ENCODE data around the gene NUDT4B. TPM values are rescaled to one million over a fixed set of nuclear protein-coding genes. Genes with fewer than 3 reads are reported as not detected.
"Not testable (repeated sequence)": the region's sequence is repeated elsewhere in the genome, so short reads cannot be mapped to it uniquely, and the experiment has no call there.

The NUDT4B gene
- total and polyA plus RNA-seq, 2 of the 13 experiments (the other 11 are each of a cell fraction or from before 2014, with no cell fraction given) = 3.3 to 24.5 TPM

DNA sequence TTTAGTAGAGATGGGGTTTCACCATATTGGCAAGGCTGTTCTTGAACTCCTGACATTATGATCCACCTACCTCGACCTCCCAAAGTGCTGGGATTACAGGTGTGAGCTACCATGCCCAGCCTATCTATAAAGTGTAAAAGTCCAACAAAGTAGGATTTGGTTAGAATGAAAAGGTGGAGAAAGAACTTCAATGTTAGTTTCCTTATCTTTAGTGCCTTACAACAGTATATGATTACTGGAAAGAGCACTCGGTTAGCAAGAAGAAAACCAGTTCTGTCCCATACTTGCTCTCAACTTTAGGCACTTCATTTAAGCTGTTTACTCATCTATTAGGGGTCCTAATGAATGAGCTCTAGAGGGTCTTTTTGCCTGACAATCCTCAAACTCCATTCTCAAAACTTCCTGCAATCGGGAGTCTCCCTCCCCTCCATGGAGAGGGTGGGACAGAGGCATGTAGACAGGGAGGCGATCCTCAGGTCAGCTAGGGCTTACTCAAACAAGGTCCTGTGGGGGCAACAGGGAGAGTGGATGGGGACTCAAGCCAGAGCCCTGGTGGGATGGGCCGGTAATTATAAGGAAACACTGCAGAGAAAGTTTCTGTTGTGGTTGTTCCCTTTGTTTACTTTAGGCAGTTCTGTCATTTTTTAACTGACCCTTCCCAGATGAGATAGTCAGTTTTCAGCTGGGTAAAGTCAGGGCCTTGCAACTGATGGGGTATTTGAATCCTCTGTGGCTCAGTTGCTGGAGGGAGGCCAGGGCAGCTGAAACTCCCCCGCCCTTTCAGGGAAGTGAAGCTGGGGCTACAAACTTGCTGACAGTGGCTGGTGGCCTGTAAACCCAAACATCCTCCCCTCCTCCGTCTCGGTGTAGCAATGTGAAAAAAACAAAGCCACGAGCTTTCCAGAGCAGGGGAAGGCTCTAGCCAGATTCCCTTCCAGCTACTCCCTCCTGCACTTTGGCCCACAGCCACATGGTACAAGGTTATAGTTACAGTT is 4.6 kb upstream of the NUDT4B start:
- WGBS (ENCODE audit: low lambda C conversion rate) = no CpG with 5 or more reads among the region's 9 CpGs
- H4K20me1 ChIP-seq (ENCODE audit: insufficient read depth, low read length); H3K4me2 ChIP-seq (ENCODE audit: low read depth, low read length); H3K27me3 ChIP-seq (ENCODE audit: control insufficient read depth in 1 of 2, insufficient read depth in 2 of 2, low read length in 2 of 2); intact Hi-C loops (cut with micrococcal nuclease; ENCODE audit: unreplicated experiment); DNase-seq (ENCODE audit: low spot score); CTCF ChIA-PET (ENCODE audit: low intra/inter-chr PET ratio, low total read pairs); H3K79me2 ChIP-seq (ENCODE audit: insufficient read depth, low read length); H3K36me3 ChIP-seq (replicated peaks in 1 of 2; ENCODE audit: control insufficient read depth in 1 of 2, insufficient read depth in 2 of 2, low read length in 2 of 2); H3K9ac ChIP-seq (ENCODE audit: insufficient read depth, low read depth, low read length); FAIRE-seq; H3K4me3 ChIP-seq (replicated peaks in 1 of 3; ENCODE audit: insufficient read depth in 1 of 3, low read depth in 2 of 3, low read length in 3 of 3); BruUV-seq (replicated peaks); POLR2A ChIA-PET; H3K4me1 ChIP-seq (ENCODE audit: insufficient read depth, low read length); H3K9me3 ChIP-seq (ENCODE audit: low read length); H2AFZ ChIP-seq (ENCODE audit: low read length); H3K27ac ChIP-seq (ENCODE audit: extremely low read length, insufficient read depth, low read length); in situ Hi-C loops (cut with HindIII; ENCODE audit: extremely low pct_ligation_motif_present, low pct_unique_long_range_greater_than_20kb): not testable (repeated sequence)
- peak; percentile 67 for ATAC-seq

DNA sequence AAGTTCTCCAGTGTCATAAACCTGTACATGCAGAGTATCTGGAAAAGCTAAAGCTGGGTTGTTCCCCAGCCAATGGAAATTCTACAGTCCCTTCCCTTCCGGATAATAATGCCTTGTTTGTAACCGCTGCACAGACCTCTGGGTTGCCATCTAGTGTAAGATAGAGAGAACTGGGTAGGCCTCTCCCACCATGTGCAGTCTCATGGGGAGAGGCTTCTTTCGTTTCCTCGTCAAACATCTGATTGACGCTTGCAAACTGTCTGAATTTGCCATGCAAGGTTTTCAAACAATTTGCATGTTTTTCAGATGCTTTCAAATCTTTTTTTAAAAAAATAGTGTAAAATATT is 734 bp downstream of the NUDT4B start:
- H3K27me3 ChIP-seq (ENCODE audit: control insufficient read depth in 1 of 2, insufficient read depth in 2 of 2, low read length in 2 of 2); H2AFZ ChIP-seq (ENCODE audit: low read length); BruUV-seq (replicated peaks); H3K4me3 ChIP-seq (replicated peaks in 1 of 3; ENCODE audit: insufficient read depth in 1 of 3, low read depth in 2 of 3, low read length in 3 of 3); DNase-seq (ENCODE audit: low spot score); H4K20me1 ChIP-seq (ENCODE audit: insufficient read depth, low read length); POLR2A ChIA-PET; H3K9me3 ChIP-seq (ENCODE audit: low read length); intact Hi-C loops (cut with micrococcal nuclease; ENCODE audit: unreplicated experiment); H3K9ac ChIP-seq (ENCODE audit: insufficient read depth, low read depth, low read length); H3K36me3 ChIP-seq (replicated peaks in 1 of 2; ENCODE audit: control insufficient read depth in 1 of 2, insufficient read depth in 2 of 2, low read length in 2 of 2); in situ Hi-C loops (cut with HindIII; ENCODE audit: extremely low pct_ligation_motif_present, low pct_unique_long_range_greater_than_20kb); CTCF ChIA-PET (ENCODE audit: low intra/inter-chr PET ratio, low total read pairs); H3K4me1 ChIP-seq (ENCODE audit: insufficient read depth, low read length); H3K27ac ChIP-seq (ENCODE audit: extremely low read length, insufficient read depth, low read length); H3K79me2 ChIP-seq (ENCODE audit: insufficient read depth, low read length); H3K4me2 ChIP-seq (ENCODE audit: low read depth, low read length): not testable (repeated sequence)
- WGBS (ENCODE audit: low lambda C conversion rate) = no CpG with 5 or more reads among the region's 5 CpGs
- peak; percentile 98 for ATAC-seq
- FAIRE-seq = peak; percentile 94

- BruUV-seq (replicated peaks); H3K4me3 ChIP-seq (replicated peaks in 1 of 3; ENCODE audit: insufficient read depth in 1 of 3, low read depth in 2 of 3, low read length in 3 of 3); intact Hi-C loops (cut with micrococcal nuclease; ENCODE audit: unreplicated experiment); DNase-seq (ENCODE audit: low spot score); H3K27ac ChIP-seq (ENCODE audit: extremely low read length, insufficient read depth, low read length); POLR2A ChIA-PET; H3K9me3 ChIP-seq (ENCODE audit: low read length); H3K4me2 ChIP-seq (ENCODE audit: low read depth, low read length); H3K27me3 ChIP-seq (ENCODE audit: control insufficient read depth in 1 of 2, insufficient read depth in 2 of 2, low read length in 2 of 2); ATAC-seq; H4K20me1 ChIP-seq (ENCODE audit: insufficient read depth, low read length); H3K79me2 ChIP-seq (ENCODE audit: insufficient read depth, low read length); FAIRE-seq; CTCF ChIA-PET (ENCODE audit: low intra/inter-chr PET ratio, low total read pairs); in situ Hi-C loops (cut with HindIII; ENCODE audit: extremely low pct_ligation_motif_present, low pct_unique_long_range_greater_than_20kb); H3K4me1 ChIP-seq (ENCODE audit: insufficient read depth, low read length); H2AFZ ChIP-seq (ENCODE audit: low read length); H3K36me3 ChIP-seq (replicated peaks in 1 of 2; ENCODE audit: control insufficient read depth in 1 of 2, insufficient read depth in 2 of 2, low read length in 2 of 2); H3K9ac ChIP-seq (ENCODE audit: insufficient read depth, low read depth, low read length): not testable (repeated sequence)
- WGBS (ENCODE audit: low lambda C conversion rate) = no CpG with 5 or more reads among the region's 2 CpGs
Observed at GRCh38 chr1:148756231-148756630, 7.7 kb downstream of the NUDT4B start.

GRCh38 chr1:148757446-148757845 is 8.9 kb downstream of the NUDT4B start:
- ATAC-seq; in situ Hi-C loops (cut with HindIII; ENCODE audit: extremely low pct_ligation_motif_present, low pct_unique_long_range_greater_than_20kb); H3K4me3 ChIP-seq (replicated peaks in 1 of 3; ENCODE audit: insufficient read depth in 1 of 3, low read depth in 2 of 3, low read length in 3 of 3); H4K20me1 ChIP-seq (ENCODE audit: insufficient read depth, low read length); H3K4me2 ChIP-seq (ENCODE audit: low read depth, low read length); DNase-seq (ENCODE audit: low spot score); BruUV-seq (replicated peaks); intact Hi-C loops (cut with micrococcal nuclease; ENCODE audit: unreplicated experiment); H2AFZ ChIP-seq (ENCODE audit: low read length); H3K9ac ChIP-seq (ENCODE audit: insufficient read depth, low read depth, low read length); H3K9me3 ChIP-seq (ENCODE audit: low read length); CTCF ChIA-PET (ENCODE audit: low intra/inter-chr PET ratio, low total read pairs); H3K27me3 ChIP-seq (ENCODE audit: control insufficient read depth in 1 of 2, insufficient read depth in 2 of 2, low read length in 2 of 2); H3K79me2 ChIP-seq (ENCODE audit: insufficient read depth, low read length); POLR2A ChIA-PET; H3K36me3 ChIP-seq (replicated peaks in 1 of 2; ENCODE audit: control insufficient read depth in 1 of 2, insufficient read depth in 2 of 2, low read length in 2 of 2); H3K27ac ChIP-seq (ENCODE audit: extremely low read length, insufficient read depth, low read length); H3K4me1 ChIP-seq (ENCODE audit: insufficient read depth, low read length); FAIRE-seq: not testable (repeated sequence)
